Activated CD4-positive, alpha-beta T cell treated with anti-CD3 and anti-CD28 coated beads, Interleukin-2, amount 10 ng/mL, durations not matched to agents 7 days and 5 days (primary cell): ENCODE data around the gene CTAGE9. TPM values are rescaled to one million over a fixed set of nuclear protein-coding genes. Genes with fewer than 3 reads are reported as not detected.

Experiments used
- CTCF ChIA-PET: fragments of 350-600 bp; sonication (Branson Sonifier 250); formaldehyde crosslinking; loops from one replicate; lab custom pipeline; 2021; ENCODE audit warnings: antibody characterized with exemption; lab: Charles Lee
- POLR2A ChIA-PET: fragments of 350-600 bp; sonication (Branson Sonifier 250); formaldehyde crosslinking; loops from one replicate; lab custom pipeline; 2021; ENCODE audit warnings: antibody characterized with exemption; lab: Charles Lee
- DNase-seq: peaks from one replicate; pipeline ENCODE4 v3.0.0-alpha.2; 2020
- H3K27ac Mint-ChIP-seq: one replicate; pipeline ENCODE4 v1.8.0; 2021; ENCODE audit warnings: mild to moderate bottlenecking, moderate library complexity, mixed read lengths
- H3K27me3 Mint-ChIP-seq: one replicate; pipeline ENCODE4 v1.8.0; 2021; ENCODE audit warnings: mixed read lengths
- H3K36me3 Mint-ChIP-seq: one replicate; pipeline ENCODE4 v1.8.0; 2021; ENCODE audit warnings: low read depth, mixed read lengths
- H3K4me1 Mint-ChIP-seq: one replicate; pipeline ENCODE4 v1.8.0; 2021; ENCODE audit warnings: mixed read lengths
- H3K4me3 Mint-ChIP-seq: one replicate; pipeline ENCODE4 v1.8.0; 2021; ENCODE audit warnings: mild to moderate bottlenecking, moderate library complexity, mixed read lengths
- H3K9me3 Mint-ChIP-seq: one replicate; pipeline ENCODE4 v1.8.0; 2021; ENCODE audit warnings: mixed read lengths
- total RNA-seq, 2 experiments: library from RNA; stranded (reverse); gene quantifications; one replicate each; pipeline ENCODE4 v1.2.3, GENCODE V29; 2021

The CTAGE9 gene
- total RNA-seq, 2 experiments from 2014 or later: not detected

GRCh38 chr6:131741688-131742393, 31.0 kb upstream of the CTAGE9 start:
- H3K4me1 Mint-ChIP-seq: no peaks in the 10 kb centered on the region
- DNase-seq: no peak
- peaks cover 2% of the 10 kb centered on the region for H3K27me3 Mint-ChIP-seq
- H3K36me3 Mint-ChIP-seq: no peaks in the 10 kb centered on the region
- H3K4me3 Mint-ChIP-seq: no peak overlapping the region
- POLR2A ChIA-PET: no interaction called here
- H3K9me3 Mint-ChIP-seq: no peaks in the 10 kb centered on the region
- no peak overlapping the region for H3K27ac Mint-ChIP-seq
- CTCF ChIA-PET: no interaction called here

- Mint-ChIP-seq H3K36me3 (no peaks in the 10 kb centered on the region), H3K9me3 (no peaks in the 10 kb centered on the region), H3K27me3 (peaks cover 2% of the 10 kb centered on the region), H3K27ac (no peak overlapping the region), H3K4me3 (no peak overlapping the region), H3K4me1 (no peaks in the 10 kb centered on the region)
- ChIA-PET POLR2A (no interaction called here), CTCF (interaction anchor here (0.6 kb wide), 1 partner anchor 11 kb away, joined by 3 read pairs; no protein-coding TSS in a partner anchor)
- no peak for DNase-seq
Observed at GRCh38 chr6:131740161-131740560, 29.3 kb upstream of the CTAGE9 start.

GRCh38 chr6:131739136-131739535, 28.3 kb upstream of the CTAGE9 start:
- CTCF ChIA-PET: no interaction called here
- H3K4me1 Mint-ChIP-seq: no peaks in the 10 kb centered on the region
- H3K27me3 Mint-ChIP-seq: no peaks in the 10 kb centered on the region
- DNase-seq: no peak
- H3K9me3 Mint-ChIP-seq: no peaks in the 10 kb centered on the region
- no peak overlapping the region for H3K27ac Mint-ChIP-seq
- H3K36me3 Mint-ChIP-seq: no peaks in the 10 kb centered on the region
- no peak overlapping the region for H3K4me3 Mint-ChIP-seq
- POLR2A ChIA-PET: no interaction called here

GRCh38 chr6:131736811-131737210, 26.0 kb upstream of the CTAGE9 start:
- POLR2A ChIA-PET: no interaction called here
- no peak overlapping the region for H3K4me3 Mint-ChIP-seq
- H3K9me3 Mint-ChIP-seq: no peaks in the 10 kb centered on the region
- no peak overlapping the region for H3K27ac Mint-ChIP-seq
- H3K36me3 Mint-ChIP-seq: no peaks in the 10 kb centered on the region
- CTCF ChIA-PET: interaction anchor here (0.5 kb wide), 1 partner anchor 9 kb away, joined by 3 read pairs; no protein-coding TSS in a partner anchor
- H3K27me3 Mint-ChIP-seq: no peaks in the 10 kb centered on the region
- DNase-seq: no peak
- no peaks in the 10 kb centered on the region for H3K4me1 Mint-ChIP-seq

GRCh38 chr6:131736003-131736596, 25.3 kb upstream of the CTAGE9 start:
- no peaks in the 10 kb centered on the region for H3K9me3 Mint-ChIP-seq
- peaks cover under 1% of the 10 kb centered on the region for H3K27me3 Mint-ChIP-seq
- POLR2A ChIA-PET: no interaction called here
- no peak overlapping the region for H3K4me3 Mint-ChIP-seq
- no peaks in the 10 kb centered on the region for H3K4me1 Mint-ChIP-seq
- H3K36me3 Mint-ChIP-seq: no peaks in the 10 kb centered on the region
- CTCF ChIA-PET: no interaction called here
- no peak for DNase-seq
- no peak overlapping the region for H3K27ac Mint-ChIP-seq

- Mint-ChIP-seq H3K27me3 (peaks cover 5% of the 10 kb centered on the region), H3K4me3 (no peak overlapping the region), H3K4me1 (no peaks in the 10 kb centered on the region), H3K27ac (no peak overlapping the region), H3K9me3 (no peaks in the 10 kb centered on the region), H3K36me3 (no peaks in the 10 kb centered on the region)
- CTCF ChIA-PET: no interaction called here
- DNase-seq: no peak
- POLR2A ChIA-PET: no interaction called here
Observed at GRCh38 chr6:131733376-131734016, 22.7 kb upstream of the CTAGE9 start.

GRCh38 chr6:131731224-131731623, 20.4 kb upstream of the CTAGE9 start:
- no peak for DNase-seq
- Mint-ChIP-seq H3K9me3 (no peaks in the 10 kb centered on the region), H3K4me3 (no peak overlapping the region), H3K36me3 (no peaks in the 10 kb centered on the region), H3K27ac (no peak overlapping the region), H3K27me3 (peaks cover 5% of the 10 kb centered on the region), H3K4me1 (no peaks in the 10 kb centered on the region)
- ChIA-PET POLR2A (no interaction called here), CTCF (no interaction called here)

- no peak for DNase-seq
- H3K4me3 Mint-ChIP-seq: no peak overlapping the region
- no peak overlapping the region for H3K27ac Mint-ChIP-seq
- CTCF ChIA-PET: no interaction called here
- no peaks in the 10 kb centered on the region for H3K4me1 Mint-ChIP-seq
- no peaks in the 10 kb centered on the region for H3K36me3 Mint-ChIP-seq
- H3K27me3 Mint-ChIP-seq: peaks cover 5% of the 10 kb centered on the region
- no peaks in the 10 kb centered on the region for H3K9me3 Mint-ChIP-seq
- POLR2A ChIA-PET: no interaction called here
Observed at GRCh38 chr6:131730264-131730663, 19.4 kb upstream of the CTAGE9 start.

GRCh38 chr6:131729550-131729949, 18.7 kb upstream of the CTAGE9 start:
- Mint-ChIP-seq H3K27me3 (peaks cover 5% of the 10 kb centered on the region), H3K4me3 (no peak overlapping the region), H3K27ac (no peak overlapping the region), H3K36me3 (no peaks in the 10 kb centered on the region), H3K9me3 (no peaks in the 10 kb centered on the region), H3K4me1 (no peaks in the 10 kb centered on the region)
- DNase-seq: no peak
- ChIA-PET CTCF (interaction anchor here (1.0 kb wide), 1 partner anchor 11 kb away, joined by 3 read pairs; no protein-coding TSS in a partner anchor), POLR2A (no interaction called here)

- Mint-ChIP-seq H3K27ac (no peak overlapping the region), H3K9me3 (no peaks in the 10 kb centered on the region), H3K4me1 (peaks cover 8% of the 10 kb centered on the region), H3K27me3 (peaks cover 5% of the 10 kb centered on the region), H3K36me3 (no peaks in the 10 kb centered on the region), H3K4me3 (no peak overlapping the region)
- ChIA-PET CTCF (no interaction called here), POLR2A (no interaction called here)
- no peak for DNase-seq
Observed at GRCh38 chr6:131728296-131728939, 17.6 kb upstream of the CTAGE9 start.

GRCh38 chr6:131727868-131728267, 17.1 kb upstream of the CTAGE9 start:
- Mint-ChIP-seq H3K9me3 (no peaks in the 10 kb centered on the region), H3K4me3 (no peak overlapping the region), H3K4me1 (peaks cover 8% of the 10 kb centered on the region), H3K36me3 (no peaks in the 10 kb centered on the region), H3K27ac (no peak overlapping the region), H3K27me3 (peaks cover 5% of the 10 kb centered on the region)
- ChIA-PET CTCF (interaction anchor here (0.6 to 0.7 kb wide), 2 partner anchors 9 to 806 kb away, joined by 3 to 4 read pairs; no protein-coding TSS in a partner anchor), POLR2A (no interaction called here)
- DNase-seq: no peak

- ChIA-PET CTCF (interaction anchor here (0.6 to 0.7 kb wide), 2 partner anchors 10 to 806 kb away, joined by 3 to 4 read pairs; no protein-coding TSS in a partner anchor), POLR2A (no interaction called here)
- no peak overlapping the region for H3K27ac Mint-ChIP-seq
- no peak overlapping the region for H3K4me3 Mint-ChIP-seq
- H3K9me3 Mint-ChIP-seq: no peaks in the 10 kb centered on the region
- peaks cover 8% of the 10 kb centered on the region for H3K4me1 Mint-ChIP-seq
- DNase-seq: no peak
- H3K36me3 Mint-ChIP-seq: no peaks in the 10 kb centered on the region
- peaks cover 5% of the 10 kb centered on the region for H3K27me3 Mint-ChIP-seq
Observed at GRCh38 chr6:131727467-131727866, 16.6 kb upstream of the CTAGE9 start.

GRCh38 chr6:131724114-131724513, 13.3 kb upstream of the CTAGE9 start:
- Mint-ChIP-seq H3K9me3 (no peaks in the 10 kb centered on the region), H3K36me3 (no peaks in the 10 kb centered on the region), H3K4me1 (peaks cover 8% of the 10 kb centered on the region), H3K4me3 (no peak overlapping the region), H3K27me3 (no peaks in the 10 kb centered on the region), H3K27ac (no peak overlapping the region)
- ChIA-PET CTCF (interaction anchor here (0.7 kb wide), 1 partner anchor 141 kb away, joined by 3 read pairs; no protein-coding TSS in a partner anchor), POLR2A (no interaction called here)
- DNase-seq: no peak
